ENCODE measurements around the gene CNFN.

Gene CNFN, protein sequence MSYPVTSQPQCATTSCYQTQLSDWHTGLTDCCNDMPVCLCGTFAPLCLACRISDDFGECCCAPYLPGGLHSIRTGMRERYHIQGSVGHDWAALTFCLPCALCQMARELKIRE

DNA sequence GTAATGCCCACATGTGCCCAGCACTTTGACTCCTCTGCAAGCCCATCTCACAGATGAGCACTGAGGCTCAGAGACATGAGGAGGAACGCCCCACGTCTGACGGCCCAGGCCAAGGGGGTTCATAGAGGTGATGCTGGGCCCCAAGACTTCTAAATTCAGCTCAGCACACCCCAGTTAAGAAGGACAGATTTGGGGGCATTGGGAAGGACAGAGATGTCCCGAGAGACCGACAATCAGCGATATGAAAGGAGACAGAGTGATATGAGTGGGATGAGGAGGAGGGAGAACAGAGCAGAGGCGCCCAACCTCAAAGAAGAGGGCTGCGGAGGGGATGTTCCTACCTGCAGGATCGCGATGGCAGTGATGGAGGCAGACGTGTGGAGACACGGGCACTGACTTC lies at the start of gene CNFN:
Gene CNFN (minus strand): TSS at position 399 of the 400 bp plus-strand sequence. CDS start 1,260 bp downstream, outside the sequence.
- no peak for DNase-seq (ENCODE audit: low read depth)

- no peak for DNase-seq (ENCODE audit: low read depth)
Measured at GRCh38 chr19:42436006-42436405, 45.9 kb upstream of the CNFN start.

DNA sequence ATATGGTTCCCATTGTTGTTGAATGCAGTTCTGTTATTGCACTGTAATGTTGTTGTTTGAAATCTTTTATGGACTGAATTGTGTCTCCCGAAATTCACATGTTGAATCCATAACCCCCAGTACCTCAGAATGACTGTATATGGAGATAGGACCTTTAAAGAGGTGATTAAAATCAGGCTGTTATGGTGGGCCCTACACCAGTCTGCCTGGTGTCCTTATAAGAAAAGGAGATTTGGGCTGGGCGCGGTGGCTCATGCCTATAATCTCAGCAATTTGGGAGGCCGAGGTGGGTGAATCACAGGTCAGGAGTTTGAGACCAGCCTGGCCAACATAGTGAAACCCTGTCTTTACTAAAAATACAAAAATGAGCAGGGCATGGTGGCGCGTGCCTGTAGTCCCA lies 45.2 kb upstream of the CNFN start:
- DNase-seq (ENCODE audit: low read depth): no peak

GRCh38 chr19:42433503-42434260 lies 43.6 kb upstream of the CNFN start:
- DNase-seq (ENCODE audit: low read depth): no peak

- DNase-seq (ENCODE audit: low read depth): no peak
Measured at GRCh38 chr19:42431486-42431885, 41.4 kb upstream of the CNFN start.

DNA sequence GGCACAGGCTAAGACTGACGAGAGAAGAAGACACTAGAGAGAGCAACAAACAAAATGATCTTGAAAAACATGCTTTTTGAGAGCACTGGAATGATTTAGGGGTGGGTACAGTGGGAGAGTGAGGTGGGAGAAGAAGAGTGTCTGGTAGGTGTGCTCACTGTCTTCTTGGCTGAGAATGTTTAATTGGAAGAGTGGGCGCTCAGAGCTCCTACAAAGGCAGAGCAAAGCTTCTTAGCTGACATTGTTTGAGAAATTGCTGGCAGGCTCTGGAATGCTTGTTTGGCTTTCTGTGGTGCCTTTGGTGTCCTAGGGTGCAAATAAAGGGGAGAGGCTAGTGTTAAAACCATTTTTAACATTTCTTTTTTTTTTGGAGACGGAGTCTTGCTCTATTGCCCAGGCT lies 38.6 kb upstream of the CNFN start:
- no peak for DNase-seq (ENCODE audit: low read depth)

DNA sequence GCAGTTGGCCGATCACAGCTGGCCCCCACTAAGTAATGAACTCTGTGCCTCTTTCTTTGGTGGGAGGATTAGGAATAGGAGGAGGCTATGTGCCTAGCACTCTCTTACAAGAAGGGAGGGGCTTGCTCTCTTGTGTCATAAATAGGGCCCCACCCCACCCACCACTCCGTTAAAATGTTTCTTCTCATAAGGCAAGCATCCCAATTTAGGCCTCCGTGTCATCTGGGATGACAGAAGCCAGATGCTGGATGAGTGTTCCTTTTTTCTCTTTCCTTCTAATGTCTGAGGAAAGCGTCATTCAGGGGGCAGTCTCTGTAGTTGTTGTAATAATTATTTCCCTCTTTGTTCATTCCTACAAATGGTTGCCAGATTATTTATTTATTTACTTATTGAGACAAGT lies 37.2 kb upstream of the CNFN start, which contains the start of gene LIPE:
Gene LIPE (minus strand): TSS at position 76 of the 400 bp plus-strand sequence. CDS start 239 bp downstream, outside the sequence.
- DNase-seq (ENCODE audit: low read depth): no peak

GRCh38 chr19:42426643-42427042 lies 36.5 kb upstream of the CNFN start:
- DNase-seq (ENCODE audit: low read depth): no peak

DNA sequence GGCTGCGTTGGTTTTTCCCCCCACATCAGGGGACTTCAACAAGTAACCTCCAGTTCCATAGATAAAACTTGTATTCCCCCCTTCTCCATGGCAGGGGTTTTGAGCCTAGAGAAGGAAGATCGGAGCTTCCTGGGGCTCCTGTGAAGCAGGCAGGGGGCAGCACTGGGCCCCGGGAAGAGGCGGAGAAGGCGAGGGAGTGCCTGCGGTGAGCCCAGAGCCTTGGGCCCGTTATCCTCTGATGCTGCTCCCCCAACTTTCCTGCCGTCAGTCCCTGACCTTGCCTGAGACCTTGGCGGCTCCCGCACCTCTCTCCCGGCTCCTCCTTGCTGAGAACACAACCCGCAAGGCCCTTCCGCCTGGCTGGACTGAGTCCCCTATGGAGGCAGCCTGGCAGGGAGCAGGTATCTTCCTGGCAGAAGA lies 34.6 kb upstream of the CNFN start:
- DNase-seq (ENCODE audit: low read depth): no peak

DNA sequence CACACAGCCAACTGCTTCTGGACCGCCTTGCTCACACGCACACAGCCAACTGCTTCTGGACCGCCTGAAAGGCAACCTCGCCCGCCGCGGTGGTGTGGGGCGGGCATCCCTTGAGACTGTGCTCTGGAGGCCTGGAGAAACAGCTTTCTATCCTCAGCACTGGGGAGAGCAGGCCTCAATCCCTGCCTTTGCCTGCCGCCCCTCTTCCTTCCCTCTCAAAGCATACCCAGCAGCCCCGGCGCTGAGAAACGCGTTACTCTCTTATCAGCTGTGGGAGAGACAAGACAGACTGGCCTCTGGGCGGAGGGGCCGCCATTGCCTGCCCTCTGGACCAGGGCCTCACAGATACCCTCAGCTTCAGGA lies 34.2 kb upstream of the CNFN start:
- no peak for DNase-seq (ENCODE audit: low read depth)

DNA sequence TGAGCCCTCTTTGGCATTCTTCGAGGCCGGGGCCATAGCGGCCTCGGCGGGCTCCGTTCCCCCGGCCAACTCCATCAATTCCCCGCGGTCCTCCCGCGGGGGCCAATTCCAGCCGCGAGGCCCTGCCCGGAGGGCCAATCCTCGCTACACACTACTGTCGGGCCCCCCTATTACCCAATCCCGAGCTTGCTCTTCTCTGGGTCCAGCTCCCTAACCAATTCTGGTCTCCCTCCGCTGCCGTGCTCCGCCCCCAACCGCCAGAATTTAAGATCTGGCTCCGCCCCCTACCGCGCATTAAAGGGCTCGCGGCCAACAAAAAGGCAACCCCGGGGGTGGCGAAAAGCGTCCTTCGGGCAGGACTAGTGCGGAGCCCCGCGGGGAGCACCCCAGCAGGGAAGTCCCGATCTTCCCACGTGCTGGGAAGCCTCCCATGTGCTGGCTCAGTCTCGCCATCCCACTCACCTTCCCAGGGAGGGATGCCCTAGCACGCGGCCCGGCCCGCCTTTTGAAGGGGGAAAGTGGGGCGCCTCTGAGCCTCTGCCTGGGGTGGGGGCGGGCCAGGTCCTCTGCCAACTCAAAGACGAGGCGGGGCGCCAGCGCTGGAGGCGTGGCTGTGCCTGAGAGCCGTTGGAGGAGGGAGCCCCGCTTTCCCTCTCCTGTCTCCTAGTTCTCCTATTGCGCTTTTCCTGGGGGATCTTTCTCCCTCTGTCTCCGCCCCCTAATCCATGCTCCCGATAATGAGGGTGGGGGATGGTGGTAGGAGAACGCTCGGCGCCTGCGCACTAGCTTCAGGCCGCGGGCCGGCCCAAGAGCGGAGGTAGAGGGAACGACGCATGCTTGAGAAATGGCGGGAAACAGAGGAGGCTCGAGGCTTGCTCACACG lies 33.6 kb upstream of the CNFN start:
- peak; percentile 84 for DNase-seq (ENCODE audit: low read depth)

DNA sequence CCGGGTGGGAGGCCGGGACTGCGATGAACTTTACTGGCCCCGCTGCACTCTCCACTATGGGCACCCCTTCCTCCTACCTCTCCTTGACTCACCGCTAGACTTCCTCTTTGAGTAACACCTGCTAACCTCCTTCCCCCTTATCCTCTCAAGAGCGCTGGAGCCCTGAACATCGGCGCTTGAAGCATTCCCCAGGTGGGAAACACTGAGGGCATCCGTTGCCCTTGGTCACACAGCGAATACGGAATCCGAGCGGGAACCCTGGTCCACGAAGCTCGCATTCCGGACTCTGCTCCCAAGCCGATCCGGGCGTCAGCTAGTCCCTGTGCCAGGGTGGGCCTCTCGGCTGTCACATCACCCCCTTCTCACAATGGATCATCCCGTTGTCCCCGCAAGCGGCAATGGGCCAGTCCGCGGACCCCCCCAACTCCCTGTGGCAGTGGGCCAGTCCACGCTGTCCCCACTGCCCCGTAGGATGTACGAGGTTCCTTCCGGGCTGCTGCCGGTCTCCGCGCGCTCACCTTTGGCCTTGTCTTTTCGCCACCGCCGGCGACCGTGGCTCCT lies 32.9 kb upstream of the CNFN start:
- no peak for DNase-seq (ENCODE audit: low read depth)

DNA sequence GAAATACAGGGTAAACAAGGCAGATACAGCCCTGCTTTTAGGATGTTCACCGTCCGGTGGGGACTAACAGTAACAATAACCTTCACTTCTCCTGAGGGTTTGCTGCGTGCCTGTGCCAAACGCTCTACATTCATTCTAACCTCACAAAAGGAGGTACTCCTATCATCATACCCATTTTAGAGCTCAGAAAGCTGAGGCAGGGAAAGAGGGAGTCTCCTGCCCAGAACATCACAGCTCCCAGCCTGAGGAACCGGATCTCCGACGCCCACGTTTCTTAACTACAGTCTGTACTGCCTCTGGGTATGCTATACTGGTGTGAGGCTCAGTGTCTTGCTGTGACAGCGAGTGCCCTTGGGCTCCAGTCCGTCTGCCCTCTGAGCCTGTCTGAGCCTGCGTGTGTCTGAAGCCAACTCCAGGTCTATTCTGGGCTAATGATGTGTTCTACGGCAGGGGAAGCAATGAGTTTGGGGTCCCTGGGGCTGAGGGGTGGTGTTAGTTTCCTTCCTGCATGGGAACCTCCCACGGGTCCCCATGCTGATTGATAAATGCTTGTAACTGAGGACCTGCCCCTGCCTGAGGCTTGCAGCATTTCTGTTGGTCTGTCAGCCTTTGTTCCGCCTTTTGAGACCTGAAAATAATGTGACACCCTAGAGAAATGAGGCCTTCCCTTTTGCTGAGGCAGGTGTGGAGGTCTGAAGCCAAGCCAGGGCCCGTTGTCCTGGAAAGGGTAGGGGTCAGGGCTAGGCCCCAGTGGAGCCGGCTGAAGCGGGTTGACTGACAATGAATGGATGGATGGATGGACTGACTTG lies 32.2 kb upstream of the CNFN start:
- DNase-seq (ENCODE audit: low read depth): no peak

DNA sequence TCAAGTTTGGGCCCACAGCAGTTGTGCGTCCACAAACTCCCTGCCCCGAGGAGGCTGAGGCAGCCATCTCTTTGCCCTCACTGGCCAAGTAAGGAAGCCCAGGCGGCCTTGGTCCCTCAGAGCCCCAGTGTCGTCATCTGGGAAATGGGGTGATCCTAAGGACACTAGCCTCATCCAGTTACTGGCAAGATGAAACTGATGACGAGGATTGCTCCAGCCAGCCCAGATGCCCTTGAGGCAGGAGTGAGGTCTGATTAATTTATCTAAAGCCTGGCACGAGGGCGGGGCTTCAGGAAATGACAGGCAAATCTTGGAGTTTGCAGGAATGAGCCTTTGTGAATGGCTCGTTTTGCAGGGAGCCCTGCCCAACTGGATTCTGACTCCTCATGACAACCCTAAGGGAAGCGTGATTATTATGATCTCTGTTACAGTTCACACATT lies 31.5 kb upstream of the CNFN start:
- DNase-seq (ENCODE audit: low read depth): no peak

GRCh38 chr19:42421101-42421500 lies 31.0 kb upstream of the CNFN start:
- DNase-seq (ENCODE audit: low read depth): no peak

DNA sequence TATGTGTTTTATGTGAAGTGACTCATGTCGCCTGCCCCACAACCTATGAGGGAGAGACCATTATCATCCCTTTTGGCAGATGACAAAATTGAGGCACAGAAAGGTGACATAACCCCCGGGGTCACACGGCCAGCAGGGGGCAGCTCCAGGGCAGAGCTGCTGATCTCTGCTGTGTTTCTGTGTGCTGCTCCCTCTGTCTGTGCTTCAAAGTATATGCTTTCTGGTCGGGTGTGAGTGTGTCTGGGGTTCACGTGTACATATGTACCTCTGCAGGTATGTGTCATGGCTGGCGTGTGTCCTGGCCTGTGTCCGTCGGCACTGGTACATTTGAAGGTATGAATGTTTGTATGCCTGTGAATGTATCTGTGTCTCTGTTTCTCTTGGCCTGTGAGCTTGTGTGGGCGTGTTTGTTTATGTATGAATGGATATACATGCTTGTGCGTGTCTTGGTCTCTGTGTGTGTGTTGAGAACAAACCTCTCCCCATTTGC lies 30.0 kb upstream of the CNFN start:
- no peak for DNase-seq (ENCODE audit: low read depth)

- no peak for DNase-seq (ENCODE audit: low read depth)
Measured at GRCh38 chr19:42419309-42419708, 29.2 kb upstream of the CNFN start.

DNA sequence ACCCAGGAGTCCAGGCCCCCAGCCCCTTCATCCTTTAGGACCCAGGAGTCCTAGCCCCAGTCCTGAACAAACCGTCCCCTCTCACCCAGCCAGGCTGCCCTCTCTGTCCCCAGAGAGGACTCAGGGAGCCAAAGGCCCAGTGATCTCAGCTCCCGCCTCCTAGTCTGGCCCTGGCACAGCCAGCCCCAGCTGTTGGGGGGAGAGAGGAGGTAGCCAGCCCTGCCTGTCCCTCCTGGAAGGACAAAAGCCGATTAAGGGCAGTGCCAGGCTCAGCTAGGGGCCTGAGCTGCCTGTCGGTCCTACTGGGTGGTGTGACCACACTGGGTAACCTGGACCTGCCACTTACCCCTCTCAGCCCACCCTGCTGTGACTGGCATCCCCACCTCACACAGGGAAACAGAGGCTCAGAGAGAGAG lies 22.6 kb upstream of the CNFN start:
- no peak for DNase-seq (ENCODE audit: low read depth)

DNA sequence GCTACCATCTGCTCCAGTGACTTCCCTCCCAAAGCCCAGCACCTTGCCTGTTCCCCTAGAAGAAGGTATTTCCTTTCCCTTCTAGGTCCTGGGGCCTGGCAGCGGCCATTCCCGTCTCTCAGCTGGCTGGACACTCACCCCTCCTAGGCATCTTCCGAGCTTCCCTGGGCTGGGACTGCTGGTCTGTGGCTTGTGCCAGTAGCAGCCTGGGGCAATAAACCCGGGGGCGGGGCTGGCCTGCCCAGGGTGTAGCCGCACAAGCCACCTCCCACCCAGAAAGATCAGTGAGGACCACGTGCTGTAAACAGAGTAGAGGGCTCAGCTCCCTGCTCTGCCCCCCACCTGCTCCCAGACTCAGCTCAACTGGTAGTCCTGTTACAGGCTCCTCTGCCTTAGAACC lies 22.1 kb upstream of the CNFN start:
- no peak for DNase-seq (ENCODE audit: low read depth)

- no peak for DNase-seq (ENCODE audit: low read depth)
Measured at GRCh38 chr19:42411581-42412178, 21.6 kb upstream of the CNFN start.

DNA sequence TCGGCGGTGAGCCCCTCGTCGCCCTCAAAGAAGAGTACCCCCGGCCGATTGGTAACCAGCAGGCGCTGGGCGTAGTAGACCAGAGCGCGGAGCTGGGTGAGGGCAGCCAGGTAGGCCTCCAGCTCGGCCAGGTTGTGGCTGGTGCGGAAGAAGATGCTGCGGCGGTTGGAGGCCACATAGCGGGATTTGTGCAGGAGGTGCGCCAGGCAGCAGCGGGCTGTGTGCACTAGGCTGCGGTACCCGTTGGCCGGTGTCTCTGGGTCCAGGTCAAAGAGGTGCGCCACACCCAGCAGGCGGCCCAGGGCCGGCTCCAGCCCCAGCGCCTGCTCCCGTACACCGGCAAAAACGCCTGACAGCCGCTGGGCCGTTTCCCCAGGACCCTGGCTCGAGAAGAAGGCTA lies 20.3 kb upstream of the CNFN start:
- DNase-seq (ENCODE audit: low read depth): no peak

Data from stromal cell of bone marrow (primary cell).